GM18870 (cell line): Measurements from ENCODE around the gene CTNNA3.

ENCODE experiments used
- ATAC-seq: cut with Tn5 transposase; IDR thresholded peaks from one replicate; pipeline ENCODE4 v1.9.1; 2021; ENCODE audit warnings: moderate library complexity; ENCODE audit not compliant: unreplicated experiment

Gene CTNNA3

GRCh38 chr10:67666416-67667034, 29.5 kb downstream of the CTNNA3 start:
- ATAC-seq: no peak

- no peak for ATAC-seq
Measured at GRCh38 chr10:67665491-67665890, 30.5 kb downstream of the CTNNA3 start.

- ATAC-seq: no peak
Measured at GRCh38 chr10:67664942-67665341, 31.1 kb downstream of the CTNNA3 start.

GRCh38 chr10:67663449-67664087, 32.4 kb downstream of the CTNNA3 start:
- ATAC-seq: no peak

GRCh38 chr10:67662415-67662814, 33.6 kb downstream of the CTNNA3 start:
- no peak for ATAC-seq

GRCh38 chr10:67659497-67659896, 36.5 kb downstream of the CTNNA3 start:
- ATAC-seq: no peak

- ATAC-seq: no peak
Measured at GRCh38 chr10:67657775-67658174, 38.2 kb downstream of the CTNNA3 start.

- ATAC-seq: no peak
Measured at GRCh38 chr10:67650558-67650957, 45.4 kb downstream of the CTNNA3 start.

- ATAC-seq: no peak
Measured at GRCh38 chr10:67648613-67649229, 47.3 kb downstream of the CTNNA3 start.

- ATAC-seq: no peak
Measured at GRCh38 chr10:67630904-67631303, 65.1 kb downstream of the CTNNA3 start.

- peak; percentile 66 for ATAC-seq
Measured at GRCh38 chr10:67629461-67629971, 66.5 kb downstream of the CTNNA3 start.

- no peak for ATAC-seq
Measured at GRCh38 chr10:67622984-67623383, 73.0 kb downstream of the CTNNA3 start.

GRCh38 chr10:67622511-67622910, 73.5 kb downstream of the CTNNA3 start:
- ATAC-seq: no peak

GRCh38 chr10:67621834-67622233, 74.2 kb downstream of the CTNNA3 start:
- ATAC-seq: no peak

- no peak for ATAC-seq
Measured at GRCh38 chr10:67618116-67618515, 77.9 kb downstream of the CTNNA3 start.

GRCh38 chr10:67612577-67613537, 83.1 kb downstream of the CTNNA3 start:
- ATAC-seq: peak; percentile 97

- no peak for ATAC-seq
Measured at GRCh38 chr10:67612176-67612575, 83.8 kb downstream of the CTNNA3 start.

GRCh38 chr10:67609996-67610793, 85.8 kb downstream of the CTNNA3 start:
- no peak for ATAC-seq

- ATAC-seq: peak; percentile 40
Measured at GRCh38 chr10:67608001-67608400, 88.0 kb downstream of the CTNNA3 start.

- ATAC-seq: no peak
Measured at GRCh38 chr10:67607472-67607871, 88.5 kb downstream of the CTNNA3 start.
